NOMO-1 (cell line): ENCODE results near the gene NRARP.
A peak's percentile ranks its signal among the peaks of the same experiment; 100 is the strongest.

ENCODE experiments used
- DNase-seq, 2 experiments: peaks; one replicate each; lab custom pipeline; 2025; ENCODE audit not compliant: unreplicated experiment in 2 of 2; lab: John Stamatoyannopoulos, UW

Gene NRARP

GRCh38 chr9:137300567-137301080, 1.4 kb downstream of the NRARP start:
- no peak for DNase-seq

GRCh38 chr9:137299938-137300337, 2.1 kb downstream of the NRARP start:
- DNase-seq: no peak

GRCh38 chr9:137299203-137299565, 2.9 kb downstream of the NRARP start:
- no peak for DNase-seq

GRCh38 chr9:137298401-137299202, 3.5 kb downstream of the NRARP start:
- DNase-seq: no peak

GRCh38 chr9:137297966-137298365, 4.1 kb downstream of the NRARP start:
- DNase-seq: no peak

GRCh38 chr9:137296670-137297664, 5.1 kb downstream of the NRARP start:
- no peak for DNase-seq

GRCh38 chr9:137295849-137296669, 6.0 kb downstream of the NRARP start:
- DNase-seq: no peak

GRCh38 chr9:137295238-137295811, 6.7 kb downstream of the NRARP start:
- peak; percentile 49 to 63 for DNase-seq

GRCh38 chr9:137294681-137295237, 7.3 kb downstream of the NRARP start:
- no peak for DNase-seq

GRCh38 chr9:137294091-137294680, 7.9 kb downstream of the NRARP start:
- DNase-seq: peak; percentile 50 to 64

- no peak for DNase-seq
These were observed 8.5 kb downstream of the NRARP start for GRCh38 chr9:137293482-137294090.

- DNase-seq: no peak
These were observed 9.0 kb downstream of the NRARP start for GRCh38 chr9:137293094-137293481.

GRCh38 chr9:137286975-137287383, 15.1 kb downstream of the NRARP start:
- DNase-seq: no peak

GRCh38 chr9:137281345-137282116, 20.5 kb downstream of the NRARP start:
- DNase-seq: no peak

- no peak for DNase-seq
These were observed 21.4 kb downstream of the NRARP start for GRCh38 chr9:137280474-137281344.

- DNase-seq: no peak
These were observed 22.2 kb downstream of the NRARP start for GRCh38 chr9:137279741-137280473.
